Smooth muscle cell of trachea (primary cell): Measurements from ENCODE around the gene EXOC6. TPM values are rescaled to one million over a fixed set of nuclear protein-coding genes. Genes with fewer than 3 reads are reported as not detected.

Experiments used
- total RNA-seq: library from RNA; depleted of rRNA; stranded (reverse); fragments of >200 nt; gene quantifications from 2 replicates; pipeline ENCODE4 v1.2.1, GENCODE V29; 2014

The EXOC6 gene, protein sequence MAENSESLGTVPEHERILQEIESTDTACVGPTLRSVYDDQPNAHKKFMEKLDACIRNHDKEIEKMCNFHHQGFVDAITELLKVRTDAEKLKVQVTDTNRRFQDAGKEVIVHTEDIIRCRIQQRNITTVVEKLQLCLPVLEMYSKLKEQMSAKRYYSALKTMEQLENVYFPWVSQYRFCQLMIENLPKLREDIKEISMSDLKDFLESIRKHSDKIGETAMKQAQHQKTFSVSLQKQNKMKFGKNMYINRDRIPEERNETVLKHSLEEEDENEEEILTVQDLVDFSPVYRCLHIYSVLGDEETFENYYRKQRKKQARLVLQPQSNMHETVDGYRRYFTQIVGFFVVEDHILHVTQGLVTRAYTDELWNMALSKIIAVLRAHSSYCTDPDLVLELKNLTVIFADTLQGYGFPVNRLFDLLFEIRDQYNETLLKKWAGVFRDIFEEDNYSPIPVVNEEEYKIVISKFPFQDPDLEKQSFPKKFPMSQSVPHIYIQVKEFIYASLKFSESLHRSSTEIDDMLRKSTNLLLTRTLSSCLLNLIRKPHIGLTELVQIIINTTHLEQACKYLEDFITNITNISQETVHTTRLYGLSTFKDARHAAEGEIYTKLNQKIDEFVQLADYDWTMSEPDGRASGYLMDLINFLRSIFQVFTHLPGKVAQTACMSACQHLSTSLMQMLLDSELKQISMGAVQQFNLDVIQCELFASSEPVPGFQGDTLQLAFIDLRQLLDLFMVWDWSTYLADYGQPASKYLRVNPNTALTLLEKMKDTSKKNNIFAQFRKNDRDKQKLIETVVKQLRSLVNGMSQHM
- total RNA-seq: 12.2 and 15.9 TPM in 2 replicates

GRCh38 chr10:92848441-92849233 is at the start of gene EXOC6:
Gene EXOC6 (plus strand): TSS chr10:92848520. CDS start chr10:92848534, 14 bp downstream.

GRCh38 chr10:93059975-93060886 is 211.9 kb downstream of the EXOC6 start, which contains the start of gene CYP26C1:
Gene CYP26C1 (plus strand): TSS chr10:93060798. CDS start chr10:93061264, 466 bp downstream.

DNA sequence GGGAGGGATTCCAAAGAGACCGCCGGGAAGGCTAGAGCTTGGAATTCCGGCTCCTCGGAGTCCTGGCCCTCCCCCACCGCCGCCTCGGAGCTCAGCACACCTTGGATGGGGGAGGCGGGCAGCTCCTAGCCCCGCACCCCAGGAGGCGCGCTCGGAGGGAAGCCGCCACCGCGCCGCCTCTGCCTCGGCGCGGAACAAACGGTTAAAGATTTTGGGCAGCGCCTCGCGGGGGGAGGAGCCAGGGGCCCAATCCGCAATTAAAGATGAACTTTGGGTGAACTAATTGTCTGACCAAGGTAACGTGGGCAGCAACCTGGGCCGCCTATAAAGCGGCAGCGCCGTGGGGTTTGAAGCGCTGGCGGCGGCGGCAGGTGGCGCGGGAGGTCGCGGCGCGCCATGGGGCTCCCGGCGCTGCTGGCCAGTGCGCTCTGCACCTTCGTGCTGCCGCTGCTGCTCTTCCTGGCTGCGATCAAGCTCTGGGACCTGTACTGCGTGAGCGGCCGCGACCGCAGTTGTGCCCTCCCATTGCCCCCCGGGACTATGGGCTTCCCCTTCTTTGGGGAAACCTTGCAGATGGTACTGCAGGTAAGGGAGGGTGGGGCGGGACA is 225.3 kb downstream of the EXOC6 start, which contains the start of gene CYP26A1:
Gene CYP26A1, plus strand, starts transcription at position 355 of the 608 bp plus-strand sequence. Its CDS starts 42 bp downstream, at position 397.

Other genes with a start within 250 kb of the EXOC6 start
- gene HHEX, start 158.6 kb upstream of the EXOC6 start, total RNA-seq: 8.7 and 8.8 TPM in 2 replicates
- under 0.01 TPM in 1 of 2 replicates, not detected in the other for gene CYP26C1, start 212.3 kb downstream of the EXOC6 start, total RNA-seq
- not detected in 2 replicates for gene CYP26A1, start 225.4 kb downstream of the EXOC6 start, total RNA-seq